ENCODE measurements around the gene CYP27B1.

The CYP27B1 gene

GRCh38 chr12:57771873-57772428 lies 5.1 kb upstream of the CYP27B1 start, which contains the start of gene METTL1:
TSS of gene METTL1 (minus strand) at chr12:57772105. CDS start at chr12:57772083, 22 bp downstream.
- TF ChIP-seq CTCF (IDR thresholded peaks at IDR 0.05; ENCODE audit: unreplicated experiment in 3 of 3), result no peak
- H3K9me3 Mint-ChIP-seq, result no peaks in the 10 kb centered on the region
- H3K36me3 Mint-ChIP-seq (ENCODE audit: low read depth), result peaks cover 28% of the 10 kb centered on the region
- H3K4me1 Mint-ChIP-seq, result peaks cover 26% of the 10 kb centered on the region
- H3K4me3 Mint-ChIP-seq, result peak within 1 kb of the TSS; percentile 89 to 97 (median 97)
- H3K27ac Mint-ChIP-seq, result peak within 1 kb of the TSS; percentile 92 to 97 (median 93)
- H3K27me3 Mint-ChIP-seq (ENCODE audit: low read depth), result peaks cover 26% of the 10 kb centered on the region

- H3K4me1 Mint-ChIP-seq, result peaks cover 32% of the 10 kb centered on the region
- H3K9me3 Mint-ChIP-seq, result no peaks in the 10 kb centered on the region
- no peak for TF ChIP-seq CTCF (IDR thresholded peaks at IDR 0.05; ENCODE audit: unreplicated experiment in 3 of 3)
- peaks cover 28% of the 10 kb centered on the region for H3K36me3 Mint-ChIP-seq (ENCODE audit: low read depth)
- H3K27me3 Mint-ChIP-seq (ENCODE audit: low read depth), result peaks cover 32% of the 10 kb centered on the region
- H3K27ac Mint-ChIP-seq, result peak overlapping the region; percentile 92 to 97 (median 93)
- H3K4me3 Mint-ChIP-seq, result peak overlapping the region; percentile 89 to 97 (median 97)
Measured at GRCh38 chr12:57771236-57771872, 4.5 kb upstream of the CYP27B1 start.

- Mint-ChIP-seq H3K9me3 (no peaks in the 10 kb centered on the region), H3K4me3 (peak overlapping the region; percentile 43 to 69 (median 68)), H3K4me1 (peaks cover 35% of the 10 kb centered on the region), H3K36me3 (ENCODE audit: low read depth) (peaks cover 23% of the 10 kb centered on the region), H3K27me3 (ENCODE audit: low read depth) (peaks cover 38% of the 10 kb centered on the region), H3K27ac (peak overlapping the region in 2 of 3 experiments; percentile 25 to 58)
- TF ChIP-seq CTCF (IDR thresholded peaks at IDR 0.05; ENCODE audit: unreplicated experiment in 3 of 3), result no peak
Measured at GRCh38 chr12:57770734-57771133, 3.9 kb upstream of the CYP27B1 start.

- peak overlapping the region; percentile 43 to 80 (median 53) for H3K4me3 Mint-ChIP-seq
- no peaks in the 10 kb centered on the region for H3K9me3 Mint-ChIP-seq
- no peak for TF ChIP-seq CTCF (IDR thresholded peaks at IDR 0.05; ENCODE audit: unreplicated experiment in 3 of 3)
- H3K27me3 Mint-ChIP-seq (ENCODE audit: low read depth), result peaks cover 50% of the 10 kb centered on the region
- peaks cover 21% of the 10 kb centered on the region for H3K36me3 Mint-ChIP-seq (ENCODE audit: low read depth)
- peaks cover 35% of the 10 kb centered on the region for H3K4me1 Mint-ChIP-seq
- H3K27ac Mint-ChIP-seq, result no peak overlapping the region
Measured at GRCh38 chr12:57769594-57769993, 2.7 kb upstream of the CYP27B1 start.

GRCh38 chr12:57767876-57768275 lies 998 bp upstream of the CYP27B1 start:
- Mint-ChIP-seq H3K36me3 (ENCODE audit: low read depth) (peaks cover 21% of the 10 kb centered on the region), H3K27ac (no peak overlapping the region), H3K27me3 (ENCODE audit: low read depth) (peaks cover 67% of the 10 kb centered on the region), H3K4me3 (no peak overlapping the region), H3K4me1 (peaks cover 28% of the 10 kb centered on the region), H3K9me3 (no peaks in the 10 kb centered on the region)
- no peak for TF ChIP-seq CTCF (IDR thresholded peaks at IDR 0.05; ENCODE audit: unreplicated experiment in 3 of 3)

- H3K4me3 Mint-ChIP-seq, result peak overlapping the region in 1 of 3 experiments; percentile 74
Measured at GRCh38 chr12:57767305-57767698, 424 bp upstream of the CYP27B1 start.

More at GRCh38 chr12:57767305-57767698, 424 bp upstream of the CYP27B1 start:
- Mint-ChIP-seq H3K27ac (no peak overlapping the region), H3K4me1 (peaks cover 26% of the 10 kb centered on the region), H3K9me3 (no peaks in the 10 kb centered on the region), H3K27me3 (ENCODE audit: low read depth) (peaks cover 73% of the 10 kb centered on the region), H3K36me3 (ENCODE audit: low read depth) (peaks cover 21% of the 10 kb centered on the region)
- no peak for TF ChIP-seq CTCF (IDR thresholded peaks at IDR 0.05; ENCODE audit: unreplicated experiment in 3 of 3)
